GM12878 (cell line): Measurements from ENCODE around the gene THY1. TPM values are rescaled to one million over a fixed set of nuclear protein-coding genes. Genes with fewer than 3 reads are reported as not detected.

ENCODE experiments used
- ATAC-seq: fragments of 200-7000 bp; cut with Tn5 transposase; 3 replicates; pipeline ENCODE4 v1.9.1; 2020; ENCODE audit warnings: mild to moderate bottlenecking, moderate library complexity
- BruUV-seq: library from RNA; stranded (reverse); fragments of 400-500 nt; replicated peaks from 2 replicates; lab custom pipeline; 2021; lab: Mats Ljungman, UMichigan
- CTCF ChIA-PET: fragments of 300-600 bp; sonication (Branson Sonifier 250); formaldehyde crosslinking; extraction: SDS; loops from one replicate; lab custom pipeline; 2021; ENCODE audit warnings: inconsistent platforms; lab: Yijun Ruan, JAX
- POLR2A ChIA-PET: fragments of 350-600 bp; formaldehyde crosslinking; extraction: SDS; loops from one replicate; lab custom pipeline; 2021; ENCODE audit warnings: inconsistent platforms; lab: Charles Lee
- RAD21 ChIA-PET: fragments of 300-600 bp; sonication (Branson Sonifier 250); formaldehyde crosslinking; loops from one replicate; lab custom pipeline; 2023; ENCODE audit warnings: antibody characterized with exemption; ENCODE audit not compliant: unreplicated experiment; lab: Charles Lee
- SMC1A ChIA-PET: fragments of 300-600 bp; sonication (Branson Sonifier 250); formaldehyde crosslinking; loops from one replicate; lab custom pipeline; 2023; ENCODE audit not compliant: unreplicated experiment, uncharacterized antibody; lab: Charles Lee
- DNase-seq: peaks from one replicate; pipeline ENCODE4 v3.0.0-alpha.2; 2011; ENCODE audit warnings: low read depth, low spot score
- FAIRE-seq: peaks from 3 replicates; lab custom pipeline; 2011; peaks lifted over from hg19 to GRCh38; lab: Jason Lieb, UNC
- H2AFZ ChIP-seq: 2 replicates; pipeline ENCODE4 v1.6.0; 2011; ENCODE audit warnings: low read depth, low read length, control low read depth; ENCODE audit not compliant: control insufficient read depth
- H3K27ac ChIP-seq: 2 replicates; pipeline ENCODE4 v1.5.1; 2011; ENCODE audit warnings: control low read depth; ENCODE audit not compliant: control insufficient read depth, insufficient read depth
- H3K27me3 ChIP-seq, 2 experiments: replicated peaks in 1 of 2; 2 replicates each; pipeline versions ENCODE4 v1.6.0 to v1.6.1; 2011; ENCODE audit warnings: low read length in 1 of 2; ENCODE audit not compliant: control insufficient read depth in 2 of 2, insufficient read depth in 2 of 2
- H3K36me3 ChIP-seq, 2 experiments: 2 replicates each; pipeline ENCODE4 v1.5.1; 2011; ENCODE audit warnings: low read length in 1 of 2; ENCODE audit not compliant: control insufficient read depth in 2 of 2, insufficient read depth in 2 of 2
- H3K4me1 ChIP-seq: 2 replicates; pipeline ENCODE4 v1.6.1; 2011; ENCODE audit warnings: mild to moderate bottlenecking, low read length, moderate library complexity, mixed read lengths; ENCODE audit not compliant: control insufficient read depth, insufficient read depth
- H3K4me2 ChIP-seq: 2 replicates; pipeline ENCODE4 v1.6.0; 2011; ENCODE audit warnings: control low read depth; ENCODE audit not compliant: control insufficient read depth, insufficient read depth
- H3K4me3 ChIP-seq: fragments of 200-600 bp; sonication (generic); 2 replicates; pipeline ENCODE4 v1.5.1; 2016
- H3K79me2 ChIP-seq: 2 replicates; pipeline ENCODE4 v1.6.0; 2011; ENCODE audit warnings: low read length; ENCODE audit not compliant: control insufficient read depth, insufficient read depth
- H3K9ac ChIP-seq: 2 replicates; pipeline ENCODE4 v1.8.0; 2011; ENCODE audit warnings: low read length, control low read depth, mixed read lengths; ENCODE audit not compliant: control insufficient read depth, insufficient read depth
- H3K9me3 ChIP-seq: replicated peaks from 3 replicates; pipeline ENCODE4 v1.5.1; 2011; ENCODE audit warnings: mild to moderate bottlenecking, low read length; ENCODE audit not compliant: control insufficient read depth, insufficient read depth
- H4K20me1 ChIP-seq: 2 replicates; pipeline ENCODE4 v1.6.0; 2011; ENCODE audit not compliant: control insufficient read depth, insufficient read depth
- BRCA1 ChIP-seq: IDR thresholded peaks from 2 replicates; pipeline ENCODE4 v1.6.1; 2011; ENCODE audit warnings: low read depth, low read length, improper control_type of control experiment
- FOXK2 ChIP-seq: fragments of 450-650 bp; IDR thresholded peaks from 2 replicates; pipeline ENCODE4 v1.6.1; 2017; ENCODE audit warnings: mild to moderate bottlenecking, moderate library complexity
- HDAC2 ChIP-seq: fragments of 200-600 bp; sonication (generic); IDR thresholded peaks from 2 replicates; pipeline ENCODE4 v1.6.1; 2017
- JUNB ChIP-seq: IDR thresholded peaks from 2 replicates; pipeline ENCODE4 v1.6.1; 2016; ENCODE audit warnings: antibody characterized with exemption, mild to moderate bottlenecking
- KDM1A ChIP-seq: fragments of 200-600 bp; sonication (generic); IDR thresholded peaks from 2 replicates; pipeline ENCODE4 v1.6.1; 2016; ENCODE audit warnings: borderline replicate concordance
- MEF2A ChIP-seq: IDR thresholded peaks from 2 replicates; pipeline ENCODE4 v1.6.1; 2011; ENCODE audit warnings: low read depth, mild to moderate bottlenecking, low read length, moderate library complexity; ENCODE audit not compliant: insufficient read depth
- NBN ChIP-seq: fragments of 450-650 bp; IDR thresholded peaks from 2 replicates; pipeline ENCODE4 v1.6.1; 2016
- NRF1 ChIP-seq: conservative IDR thresholded peaks from 2 replicates; pipeline ENCODE4 v1.6.1; 2011; ENCODE audit warnings: mild to moderate bottlenecking, low read depth, low read length, improper control_type of control experiment
- RCOR1 ChIP-seq: conservative IDR thresholded peaks from 2 replicates; pipeline ENCODE4 v1.6.1; 2012; ENCODE audit warnings: low read depth, low read length, improper control_type of control experiment
- REST ChIP-seq: IDR thresholded peaks from 2 replicates; pipeline ENCODE4 v1.6.1; 2012; ENCODE audit warnings: mild to moderate bottlenecking, low read depth, low read length
- SKIL ChIP-seq: fragments of 450-650 bp; IDR thresholded peaks from 2 replicates; pipeline ENCODE4 v1.6.1; 2017; ENCODE audit warnings: mild to moderate bottlenecking, low read depth, inconsistent platforms; ENCODE audit not compliant: poor library complexity, severe bottlenecking
- TCF12 ChIP-seq: IDR thresholded peaks from 2 replicates; pipeline ENCODE4 v1.6.1; 2011; ENCODE audit warnings: low read depth, mild to moderate bottlenecking, low read length
- ZSCAN29 ChIP-seq: fragments of 450-650 bp; IDR thresholded peaks from 2 replicates; pipeline ENCODE4 v1.6.1; 2017; ENCODE audit warnings: mild to moderate bottlenecking, moderate library complexity
- WGBS: methylation state at CpG from one replicate; pipeline ENCODE4 v1.1.6; 2016; ENCODE audit warnings: low lambda C conversion rate; ENCODE audit not compliant: insufficient replicate concordance, insufficient coverage; ENCODE audit errors: missing lambda C conversion rate; 5-methylcytosine and 5-hydroxymethylcytosine counted together
- in situ Hi-C: fragments of 300-500 bp; cut with MboI; formaldehyde crosslinking; loops from 9 replicates; pipeline ENCODE4 v1.14.3; 2018; ENCODE audit warnings: mixed read lengths
- intact Hi-C: fragments of 100-400 bp; cut with micrococcal nuclease; formaldehyde crosslinking; loops from one replicate; pipeline ENCODE4 v1.14.2; 2022; ENCODE audit not compliant: unreplicated experiment
- polyA plus RNA-seq, 11 experiments: library from polyadenylated mRNA; depleted of rRNA in 4 of 11; unstranded in 6 of 11; stranded (reverse) in 5 of 11; fragments of >200 nt; fragmentation: Nextera tagmentation in 4 of 11; fragmentation: Illumina TruSeq in 1 of 11; extraction: Ambion mirVana in 4 of 11; extraction: Trizol in 1 of 11; gene quantifications; 1 replicate in 1 of 11; 2 replicates in 10 of 11; pipeline versions ENCODE4 v1.2.1 to v1.2.3, GENCODE V29; 2011 to 2016; ENCODE audit warnings: inconsistent platforms in 2 of 11, missing spikeins in 2 of 11, low read depth in 1 of 11
- total RNA-seq, 4 experiments: library from RNA; depleted of rRNA in 3 of 4; stranded (reverse); fragments of >200 nt in 3 of 4; fragmentation: Illumina TruSeq in 1 of 4; extraction: Trizol in 1 of 4; gene quantifications; 2 replicates each; pipeline versions ENCODE4 v1.2.1 to v1.2.3, GENCODE V29; 2013 to 2021

The THY1 gene
- total and polyA plus RNA-seq, 10 of the 15 experiments (the other 5 are each of a cell fraction or from before 2014, with no cell fraction given) = 0.86 to 20.1 (median 3.2) TPM

- Histone ChIP-seq H2AFZ (no peak overlapping the region), H3K9ac (no peak overlapping the region), H3K4me1 (peaks cover 4% of the 10 kb centered on the region), H3K27me3 (no peaks in the 10 kb centered on the region; a peak in 1 of 4 replicates), H3K27ac (no peak overlapping the region), H3K4me2 (no peak overlapping the region), H3K79me2 (no peaks in the 10 kb centered on the region), H3K9me3 (no peaks in the 10 kb centered on the region), H4K20me1 (no peaks in the 10 kb centered on the region), H3K36me3 (no peaks in the 10 kb centered on the region), H3K4me3 (no peak overlapping the region)
- WGBS = 76% methylated on average over 3 of the region's 5 CpGs
- FAIRE-seq = no peak
- POLR2A ChIA-PET = no interaction called here
- in situ Hi-C loops = no loop called here
- DNase-seq = no peak
- BruUV-seq = no TSS peak
- CTCF ChIA-PET = no interaction called here
- intact Hi-C loops = no loop called here
- ATAC-seq = no peak
- SMC1A ChIA-PET = no interaction called here
- RAD21 ChIA-PET = interaction anchor here (0.6 kb wide), 1 partner anchor 862 kb away, joined by 3 read pairs; no protein-coding TSS in a partner anchor
- TF ChIP-seq MEF2A (no peak), RCOR1 (no peak), JUNB (no peak), SKIL (no peak), TCF12 (no peak), ZSCAN29 (no peak)
These were observed 18.9 kb upstream of the THY1 start for GRCh38 chr11:119441898-119442243.

GRCh38 chr11:119438599-119438998 is 15.6 kb upstream of the THY1 start:
- H3K4me2 ChIP-seq = no peak overlapping the region
- no peak overlapping the region for H2AFZ ChIP-seq
- no peaks in the 10 kb centered on the region; the same call in 2 of the 3 replicates for H3K9me3 ChIP-seq
- in situ Hi-C loops (no loop called here), intact Hi-C loops (no loop called here)
- H3K27ac ChIP-seq = no peak overlapping the region
- no peak overlapping the region for H3K9ac ChIP-seq
- ChIA-PET CTCF (interaction anchor here (0.7 to 2.1 kb wide), 2 partner anchors 12 to 83 kb away, joined by 3 to 6 read pairs; no protein-coding TSS in a partner anchor), POLR2A (no interaction called here), SMC1A (no interaction called here), RAD21 (no interaction called here)
- DNase-seq = no peak
- H3K79me2 ChIP-seq = no peaks in the 10 kb centered on the region
- no peak for FAIRE-seq
- no peaks in the 10 kb centered on the region for H3K36me3 ChIP-seq
- no peaks in the 10 kb centered on the region for H4K20me1 ChIP-seq
- no peaks in the 10 kb centered on the region; a peak in 2 of 4 replicates for H3K27me3 ChIP-seq
- WGBS = 31% methylated on average over 5 of the region's 5 CpGs
- H3K4me3 ChIP-seq = no peak overlapping the region
- no peak for ATAC-seq
- BruUV-seq = no TSS peak
- peaks cover 4% of the 10 kb centered on the region for H3K4me1 ChIP-seq
- no peak for TF ChIP-seq REST
- TF ChIP-seq KDM1A = no peak
- TF ChIP-seq TCF12 = no peak
- TF ChIP-seq HDAC2 = no peak
- no peak for TF ChIP-seq NRF1
- no peak for TF ChIP-seq FOXK2
- no peak for TF ChIP-seq BRCA1
- TF ChIP-seq NBN = no peak
